Thymus (tissue), 11 donors: ENCODE results near the gene PDCD4. TPM values are rescaled to one million over a fixed set of nuclear protein-coding genes. Genes with fewer than 3 reads are reported as not detected.

Experiments used
- DNase-seq, 9 donors: peaks; one replicate each; pipeline ENCODE4 v3.0.0-alpha.2; 2013; ENCODE audit warnings: low spot score in 9 of 9, low read depth in 6 of 9, missing footprints in 1 of 9
- H3K27ac ChIP-seq, 2 donors: one replicate each; pipeline ENCODE4 v1.5.1; 2013; ENCODE audit warnings: control low read depth in 1 of 2, low read depth in 1 of 2, low read length in 1 of 2, mild to moderate bottlenecking in 1 of 2, moderate library complexity in 1 of 2
- H3K27me3 ChIP-seq, 2 donors: one replicate each; pipeline ENCODE4 v1.5.1; 2013; ENCODE audit warnings: low read length in 1 of 2; ENCODE audit not compliant: control insufficient read depth in 2 of 2, insufficient read depth in 1 of 2
- H3K36me3 ChIP-seq, 2 donors: one replicate each; pipeline ENCODE4 v1.5.1; 2013; ENCODE audit warnings: low read length in 1 of 2, mild to moderate bottlenecking in 1 of 2, moderate library complexity in 1 of 2; ENCODE audit not compliant: control insufficient read depth in 2 of 2, insufficient read depth in 2 of 2
- H3K4me1 ChIP-seq, 2 donors: one replicate each; pipeline ENCODE4 v1.5.1; 2013; ENCODE audit warnings: low read length in 2 of 2; ENCODE audit not compliant: control insufficient read depth in 2 of 2, insufficient read depth in 2 of 2
- H3K4me3 ChIP-seq, 2 donors: one replicate each; pipeline ENCODE4 v1.5.1; 2013; ENCODE audit warnings: low read length in 2 of 2, control low read depth in 1 of 2, mild to moderate bottlenecking in 1 of 2
- H3K9me3 ChIP-seq, 2 donors: one replicate each; pipeline ENCODE4 v1.5.1; 2013; ENCODE audit warnings: low read length in 1 of 2, mild to moderate bottlenecking in 1 of 2; ENCODE audit not compliant: control insufficient read depth in 2 of 2, insufficient read depth in 1 of 2
- WGBS: extraction: QIAGEN DNeasy Blood & Tissue Kit; methylation state at CpG from one replicate; pipeline ENCODE4 v1.1.7; 2013; 5-methylcytosine and 5-hydroxymethylcytosine counted together
- polyA plus RNA-seq: library from polyadenylated mRNA; stranded (reverse); fragments of 200-250 nt; gene quantifications from one replicate; pipeline ENCODE4 v1.2.3, GENCODE V29; 2013
- total RNA-seq: library from RNA; stranded (reverse); fragments of 120-200 nt; gene quantifications from one replicate; pipeline ENCODE4 v1.2.4, GENCODE V29; 2013
- donor health status: healthy.

The PDCD4 gene
- total and polyA plus RNA-seq, 2 donors: 113 to 260 TPM

GRCh38 chr10:110881247-110881646 is 9.5 kb downstream of the PDCD4 start:
- Histone ChIP-seq H3K27me3 (no peaks in the 10 kb centered on the region), H3K4me1 (no peaks in the 10 kb centered on the region), H3K36me3 (peaks cover 13 to 71% of the 10 kb centered on the region in 2 donors), H3K27ac (no peak overlapping the region), H3K4me3 (no peak overlapping the region), H3K9me3 (no peaks in the 10 kb centered on the region)
- WGBS: 98% methylated on average over 9 of the region's 9 CpGs
- DNase-seq: no peak

GRCh38 chr10:110881905-110882304 is 10.2 kb downstream of the PDCD4 start:
- no peak for DNase-seq
- no peak overlapping the region for H3K4me3 ChIP-seq
- no peaks in the 10 kb centered on the region for H3K9me3 ChIP-seq
- H3K4me1 ChIP-seq: no peaks in the 10 kb centered on the region
- H3K27me3 ChIP-seq: no peaks in the 10 kb centered on the region
- no peak overlapping the region for H3K27ac ChIP-seq
- WGBS: 96% methylated on average over 4 of the region's 4 CpGs
- H3K36me3 ChIP-seq: peaks cover 13 to 75% of the 10 kb centered on the region in 2 donors

GRCh38 chr10:110883924-110884323 is 12.2 kb downstream of the PDCD4 start:
- H3K4me3 ChIP-seq: no peak overlapping the region

GRCh38 chr10:110885932-110886674 is 14.4 kb downstream of the PDCD4 start:
- 77% methylated on average over 5 of the region's 5 CpGs for WGBS
- no peaks in the 10 kb centered on the region for H3K9me3 ChIP-seq
- H3K4me3 ChIP-seq: no peak overlapping the region
- H3K27me3 ChIP-seq: no peaks in the 10 kb centered on the region
- peaks cover 26 to 82% of the 10 kb centered on the region in 2 donors for H3K36me3 ChIP-seq
- H3K4me1 ChIP-seq: no peaks in the 10 kb centered on the region
- no peak overlapping the region for H3K27ac ChIP-seq
- no peak for DNase-seq

More at GRCh38 chr10:110883924-110884323, 12.2 kb downstream of the PDCD4 start:
- Histone ChIP-seq H3K9me3 (no peaks in the 10 kb centered on the region), H3K4me1 (no peaks in the 10 kb centered on the region), H3K27me3 (no peaks in the 10 kb centered on the region), H3K36me3 (peaks cover 19 to 72% of the 10 kb centered on the region in 2 donors), H3K27ac (no peak overlapping the region)
- 88% methylated on average over 10 of the region's 10 CpGs for WGBS
- no peak for DNase-seq

GRCh38 chr10:110887560-110887959 is 15.8 kb downstream of the PDCD4 start:
- Histone ChIP-seq H3K36me3 (peaks cover 23 to 76% of the 10 kb centered on the region in 2 donors), H3K4me1 (no peaks in the 10 kb centered on the region), H3K9me3 (no peaks in the 10 kb centered on the region), H3K27ac (no peak overlapping the region), H3K27me3 (no peaks in the 10 kb centered on the region), H3K4me3 (no peak overlapping the region)
- WGBS: 99% methylated on average over 1 of the region's 1 CpG
- no peak for DNase-seq

GRCh38 chr10:110892602-110893288 is 21.0 kb downstream of the PDCD4 start:
- Histone ChIP-seq H3K9me3 (no peaks in the 10 kb centered on the region), H3K27ac (no peak overlapping the region), H3K4me1 (no peaks in the 10 kb centered on the region), H3K36me3 (peaks cover 20 to 68% of the 10 kb centered on the region in 2 donors), H3K4me3 (no peak overlapping the region), H3K27me3 (no peaks in the 10 kb centered on the region)
- WGBS: over 99% methylated on average over 3 of the region's 3 CpGs
- no peak for DNase-seq

GRCh38 chr10:110893559-110894179 is 21.9 kb downstream of the PDCD4 start:
- WGBS: 70% methylated on average over 4 of the region's 4 CpGs
- peak in 4 of 9 donors; percentile 18 to 75 (median 34) for DNase-seq
- Histone ChIP-seq H3K27me3 (no peaks in the 10 kb centered on the region), H3K27ac (no peak overlapping the region), H3K4me3 (no peak overlapping the region), H3K4me1 (no peaks in the 10 kb centered on the region), H3K36me3 (peaks cover 20 to 66% of the 10 kb centered on the region in 2 donors), H3K9me3 (no peaks in the 10 kb centered on the region)

- H3K27me3 ChIP-seq: no peaks in the 10 kb centered on the region
- peaks cover 18 to 66% of the 10 kb centered on the region in 2 donors for H3K36me3 ChIP-seq
- 97% methylated on average over 1 of the region's 1 CpG for WGBS
- H3K4me3 ChIP-seq: no peak overlapping the region
- H3K27ac ChIP-seq: no peak overlapping the region
- no peaks in the 10 kb centered on the region for H3K4me1 ChIP-seq
- no peaks in the 10 kb centered on the region for H3K9me3 ChIP-seq
- no peak for DNase-seq
These were observed 25.5 kb downstream of the PDCD4 start for GRCh38 chr10:110897184-110897583.

- H3K27ac ChIP-seq: no peak overlapping the region
- no peak for DNase-seq
- no peaks in the 10 kb centered on the region for H3K9me3 ChIP-seq
- peaks cover 20 to 69% of the 10 kb centered on the region in 2 donors for H3K36me3 ChIP-seq
- no peaks in the 10 kb centered on the region for H3K4me1 ChIP-seq
- no peak overlapping the region for H3K4me3 ChIP-seq
- H3K27me3 ChIP-seq: no peaks in the 10 kb centered on the region
These were observed 26.7 kb downstream of the PDCD4 start for GRCh38 chr10:110898391-110898790.
